ENCODE measurements around the gene ZMIZ1. TPM values are rescaled to one million over a fixed set of nuclear protein-coding genes. Genes with fewer than 3 reads are reported as not detected.

ZMIZ1 gene
- total and polyA plus RNA-seq, 7 experiments from 2014 or later = 1.8 to 57.2 (median 14.2) TPM

GRCh38 chr10:79038841-79039201 lies 29.9 kb upstream of the ZMIZ1 start:
- intact Hi-C loops (cut with micrococcal nuclease) = no loop called here
- ChIA-PET CTCF (no interaction called here), POLR2A (interaction anchor here (0.6 to 1.5 kb wide), 3 partner anchors 9 to 247 kb away, joined by 3 read pairs; no protein-coding TSS in a partner anchor)
- no peak for ATAC-seq
- DNase-seq = no peak
- Histone ChIP-seq H3K36me3 (ENCODE audit: control insufficient read depth in 2 of 3, insufficient read depth in 3 of 3, low read length in 3 of 3) (no peaks in the 10 kb centered on the region), H3K4me1 (ENCODE audit: control insufficient read depth in 2 of 2, insufficient read depth in 2 of 2, low read length in 2 of 2) (peaks cover 0 to 7% of the 10 kb centered on the region in 2 donors), H3K27me3 (ENCODE audit: control insufficient read depth in 2 of 2, insufficient read depth in 2 of 2, low read length in 2 of 2) (no peaks in the 10 kb centered on the region), H3K9me3 (ENCODE audit: control insufficient read depth in 2 of 3, low read length in 3 of 3) (no peaks in the 10 kb centered on the region), H3K27ac (ENCODE audit: low read depth, low read length) (no peak overlapping the region), H3K4me3 (ENCODE audit: low read length) (no peak overlapping the region)
- Mint-ChIP-seq H3K36me3 (peaks cover 0 to 3% (median 0%) of the 10 kb centered on the region in 5 donors), H3K27ac (no peak overlapping the region), H3K4me1 (peaks cover 14 to 36% (median 33%) of the 10 kb centered on the region in 7 donors), H3K9me3 (peaks cover 0 to 12% (median 3%) of the 10 kb centered on the region in 11 donors), H3K27me3 (peaks cover 0 to 41% (median 5%) of the 10 kb centered on the region in 5 donors), H3K4me3 (no peak overlapping the region)

- Mint-ChIP-seq H3K4me3 (peak overlapping the region in 2 of 10 donors; percentile 2 to 5), H3K4me1 (peaks cover 31 to 64% (median 61%) of the 10 kb centered on the region in 7 donors), H3K27me3 (peaks cover 0 to 38% (median 0%) of the 10 kb centered on the region in 5 donors), H3K36me3 (peaks cover 0 to 3% (median 0%) of the 10 kb centered on the region in 5 donors), H3K27ac (peak overlapping the region in 8 of 9 donors; percentile 16 to 68 (median 49)), H3K9me3 (peaks cover 0 to 12% (median 3%) of the 10 kb centered on the region in 11 donors)
- no peaks in the 10 kb centered on the region for H3K27me3 ChIP-seq (ENCODE audit: control insufficient read depth in 2 of 2, insufficient read depth in 2 of 2, low read length in 2 of 2)
- peaks cover 5 to 23% of the 10 kb centered on the region in 2 donors for H3K4me1 ChIP-seq (ENCODE audit: control insufficient read depth in 2 of 2, insufficient read depth in 2 of 2, low read length in 2 of 2)
- H3K4me3 ChIP-seq (ENCODE audit: low read length) = no peak overlapping the region
- H3K27ac ChIP-seq (ENCODE audit: low read depth, low read length) = peak overlapping the region; percentile 33
- POLR2A ChIA-PET = no interaction called here
- CTCF ChIA-PET = interaction anchor here (0.8 kb wide), 1 partner anchor 21 kb away, joined by 4 read pairs; no protein-coding TSS in a partner anchor
- DNase-seq (no peak), ATAC-seq (no peak)
- H3K36me3 ChIP-seq (ENCODE audit: control insufficient read depth in 2 of 3, insufficient read depth in 3 of 3, low read length in 3 of 3) = no peaks in the 10 kb centered on the region
- intact Hi-C loops (cut with micrococcal nuclease) = no loop called here
- no peaks in the 10 kb centered on the region for H3K9me3 ChIP-seq (ENCODE audit: control insufficient read depth in 2 of 3, low read length in 3 of 3)
Observed at GRCh38 chr10:79042639-79043411, 25.9 kb upstream of the ZMIZ1 start.

- Mint-ChIP-seq H3K27ac (peak overlapping the region in 8 of 9 donors; percentile 49 to 85 (median 67)), H3K4me3 (no peak overlapping the region), H3K27me3 (peaks cover 0 to 38% (median 0%) of the 10 kb centered on the region in 5 donors), H3K36me3 (peaks cover 0 to 3% (median 0%) of the 10 kb centered on the region in 5 donors), H3K9me3 (peaks cover 0 to 12% (median 3%) of the 10 kb centered on the region in 11 donors), H3K4me1 (peaks cover 42 to 76% (median 74%) of the 10 kb centered on the region in 7 donors)
- CTCF ChIA-PET = interaction anchor here (1.3 kb wide), 1 partner anchor 8 kb away, joined by 3 read pairs; no protein-coding TSS in a partner anchor
- Histone ChIP-seq H3K27ac (ENCODE audit: low read depth, low read length) (no peak overlapping the region), H3K36me3 (ENCODE audit: control insufficient read depth in 2 of 3, insufficient read depth in 3 of 3, low read length in 3 of 3) (no peaks in the 10 kb centered on the region), H3K9me3 (ENCODE audit: control insufficient read depth in 2 of 3, low read length in 3 of 3) (no peaks in the 10 kb centered on the region), H3K4me3 (ENCODE audit: low read length) (no peak overlapping the region), H3K4me1 (ENCODE audit: control insufficient read depth in 2 of 2, insufficient read depth in 2 of 2, low read length in 2 of 2) (peaks cover 16 to 35% of the 10 kb centered on the region in 2 donors), H3K27me3 (ENCODE audit: control insufficient read depth in 2 of 2, insufficient read depth in 2 of 2, low read length in 2 of 2) (no peaks in the 10 kb centered on the region)
- ATAC-seq = no peak
- DNase-seq = no peak
- intact Hi-C loops (cut with micrococcal nuclease) = no loop called here
- POLR2A ChIA-PET = interaction anchor here (0.8 kb wide), 1 partner anchor 12 kb away, joined by 3 read pairs; no protein-coding TSS in a partner anchor
Observed at GRCh38 chr10:79044036-79044632, 24.6 kb upstream of the ZMIZ1 start.

- peaks cover 48 to 83% (median 77%) of the 10 kb centered on the region in 7 donors for H3K4me1 Mint-ChIP-seq
- POLR2A ChIA-PET = interaction anchor here (0.8 kb wide), 1 partner anchor 13 kb away, joined by 3 read pairs; no protein-coding TSS in a partner anchor
- H3K27ac Mint-ChIP-seq = peak overlapping the region in 3 of 9 donors; percentile 74 to 94 (median 85)
- peaks cover 0 to 33% (median 0%) of the 10 kb centered on the region in 5 donors for H3K27me3 Mint-ChIP-seq
- H3K36me3 Mint-ChIP-seq = peaks cover 0 to 3% (median 0%) of the 10 kb centered on the region in 5 donors
- ATAC-seq = no peak
- Histone ChIP-seq H3K4me3 (ENCODE audit: low read length) (no peak overlapping the region), H3K4me1 (ENCODE audit: control insufficient read depth in 2 of 2, insufficient read depth in 2 of 2, low read length in 2 of 2) (peaks cover 18 to 37% of the 10 kb centered on the region in 2 donors), H3K27me3 (ENCODE audit: control insufficient read depth in 2 of 2, insufficient read depth in 2 of 2, low read length in 2 of 2) (no peaks in the 10 kb centered on the region), H3K9me3 (ENCODE audit: control insufficient read depth in 2 of 3, low read length in 3 of 3) (no peaks in the 10 kb centered on the region), H3K27ac (ENCODE audit: low read depth, low read length) (no peak overlapping the region), H3K36me3 (ENCODE audit: control insufficient read depth in 2 of 3, insufficient read depth in 3 of 3, low read length in 3 of 3) (no peaks in the 10 kb centered on the region)
- peaks cover 0 to 12% (median 3%) of the 10 kb centered on the region in 11 donors for H3K9me3 Mint-ChIP-seq
- intact Hi-C loops (cut with micrococcal nuclease) = no loop called here
- CTCF ChIA-PET = interaction anchor here (1.3 kb wide), 1 partner anchor 8 kb away, joined by 3 read pairs; no protein-coding TSS in a partner anchor
- H3K4me3 Mint-ChIP-seq = no peak overlapping the region
- DNase-seq = no peak
Observed at GRCh38 chr10:79044846-79045245, 23.9 kb upstream of the ZMIZ1 start.

GRCh38 chr10:79045566-79046175 lies 23.1 kb upstream of the ZMIZ1 start:
- Histone ChIP-seq H3K4me1 (ENCODE audit: control insufficient read depth in 2 of 2, insufficient read depth in 2 of 2, low read length in 2 of 2) (peaks cover 18 to 42% of the 10 kb centered on the region in 2 donors), H3K36me3 (ENCODE audit: control insufficient read depth in 2 of 3, insufficient read depth in 3 of 3, low read length in 3 of 3) (no peaks in the 10 kb centered on the region), H3K9me3 (ENCODE audit: control insufficient read depth in 2 of 3, low read length in 3 of 3) (no peaks in the 10 kb centered on the region), H3K27me3 (ENCODE audit: control insufficient read depth in 2 of 2, insufficient read depth in 2 of 2, low read length in 2 of 2) (no peaks in the 10 kb centered on the region), H3K27ac (ENCODE audit: low read depth, low read length) (peak overlapping the region; percentile 19), H3K4me3 (ENCODE audit: low read length) (no peak overlapping the region)
- no peak for ATAC-seq
- ChIA-PET CTCF (interaction anchor here (1.3 kb wide), 1 partner anchor 9 kb away, joined by 3 read pairs; no protein-coding TSS in a partner anchor), POLR2A (interaction anchor here (0.6 kb wide), 1 partner anchor 8 kb away, joined by 3 read pairs; no protein-coding TSS in a partner anchor)
- Mint-ChIP-seq H3K9me3 (peaks cover 0 to 12% (median 3%) of the 10 kb centered on the region in 11 donors), H3K4me3 (no peak overlapping the region), H3K4me1 (peaks cover 52 to 91% (median 82%) of the 10 kb centered on the region in 7 donors), H3K36me3 (peaks cover 0 to 3% (median 0%) of the 10 kb centered on the region in 5 donors), H3K27ac (peak overlapping the region; percentile 20 to 100 (median 86)), H3K27me3 (peaks cover 0 to 28% (median 0%) of the 10 kb centered on the region in 5 donors)
- intact Hi-C loops (cut with micrococcal nuclease) = loop anchor here in 1 of 2 donors (2.0 kb wide), 1 partner anchor 21 kb away; no protein-coding TSS in a partner anchor
- no peak for DNase-seq

- H3K27ac ChIP-seq (ENCODE audit: low read depth, low read length) = peak overlapping the region; percentile 78
- CTCF ChIA-PET = no interaction called here
Observed at GRCh38 chr10:79046326-79046725, 22.4 kb upstream of the ZMIZ1 start.

More at GRCh38 chr10:79046326-79046725, 22.4 kb upstream of the ZMIZ1 start:
- intact Hi-C loops (cut with micrococcal nuclease) = loop anchor here in 1 of 2 donors (2.0 kb wide), 1 partner anchor 22 kb away; no protein-coding TSS in a partner anchor
- peaks cover 0 to 12% (median 3%) of the 10 kb centered on the region in 11 donors for H3K9me3 Mint-ChIP-seq
- POLR2A ChIA-PET = interaction anchor here (0.6 kb wide), 1 partner anchor 8 kb away, joined by 3 read pairs; no protein-coding TSS in a partner anchor
- H3K36me3 Mint-ChIP-seq = peaks cover 0 to 3% (median 0%) of the 10 kb centered on the region in 5 donors
- peaks cover 18 to 42% of the 10 kb centered on the region in 2 donors for H3K4me1 ChIP-seq (ENCODE audit: control insufficient read depth in 2 of 2, insufficient read depth in 2 of 2, low read length in 2 of 2)
- DNase-seq (peak in 1 of 9 donors; percentile 25), ATAC-seq (no peak)
- no peaks in the 10 kb centered on the region for H3K36me3 ChIP-seq (ENCODE audit: control insufficient read depth in 2 of 3, insufficient read depth in 3 of 3, low read length in 3 of 3)
- no peak overlapping the region for H3K4me3 ChIP-seq (ENCODE audit: low read length)
- peaks cover 0 to 22% (median 0%) of the 10 kb centered on the region in 5 donors for H3K27me3 Mint-ChIP-seq
- H3K27me3 ChIP-seq (ENCODE audit: control insufficient read depth in 2 of 2, insufficient read depth in 2 of 2, low read length in 2 of 2) = no peaks in the 10 kb centered on the region
- H3K4me1 Mint-ChIP-seq = peaks cover 47 to 91% (median 82%) of the 10 kb centered on the region in 7 donors
- peak overlapping the region; percentile 20 to 100 (median 85) for H3K27ac Mint-ChIP-seq
- H3K4me3 Mint-ChIP-seq = peak overlapping the region in 2 of 10 donors; percentile 3 to 17
- no peaks in the 10 kb centered on the region for H3K9me3 ChIP-seq (ENCODE audit: control insufficient read depth in 2 of 3, low read length in 3 of 3)
